K562 (cell line): ENCODE measurements around the gene INHBE. TPM values are rescaled to one million over a fixed set of nuclear protein-coding genes. Genes with fewer than 3 reads are reported as not detected.

ENCODE experiments used
- ATAC-seq: fragments of 200-7000 bp; cut with Tn5 transposase; 3 replicates; pipeline ENCODE4 v1.9.1; 2020; ENCODE audit warnings: moderate library complexity
- BruUV-seq: library from RNA; stranded (reverse); fragments of 400-500 nt; replicated peaks from 2 replicates; lab custom pipeline; 2021; lab: Mats Ljungman, UMichigan
- CTCF ChIA-PET: fragments of 300-600 bp; formaldehyde crosslinking; extraction: SDS; loops from one replicate; lab custom pipeline; 2021; ENCODE audit warnings: low intra/inter-chr PET ratio; lab: Yijun Ruan, JAX
- POLR2A ChIA-PET: fragments of 300-600, 350-650 bp; sonication (Branson Sonifier 250); formaldehyde crosslinking; extraction: SDS; loops from one replicate; lab custom pipeline; 2021; ENCODE audit warnings: antibody characterized with exemption, inconsistent platforms; lab: Yijun Ruan, JAX
- DNase-seq, 4 experiments: peaks; one replicate each; pipeline versions ENCODE4 v3.0.0 to v3.0.0-alpha.2; 2011 to 2018; ENCODE audit warnings: low spot score in 3 of 4, mixed read lengths in 3 of 4; ENCODE audit errors: extremely low read depth in 1 of 4
- FAIRE-seq: peaks from 2 replicates; lab custom pipeline; 2011; peaks lifted over from hg19 to GRCh38; lab: Jason Lieb, UNC
- H2AFZ ChIP-seq: 2 replicates; pipeline ENCODE4 v1.6.0; 2011; ENCODE audit warnings: low read depth, low read length, control low read depth, inconsistent platforms
- H3K27ac ChIP-seq: fragments of 200-600 bp; 3 replicates; pipeline ENCODE4 v1.8.0; 2011; ENCODE audit warnings: low read depth, mild to moderate bottlenecking, control low read depth, inconsistent platforms, low read length, moderate library complexity, mixed read lengths; ENCODE audit errors: extremely low read depth
- H3K27me3 ChIP-seq, 2 experiments: fragments of 300-600 bp in 1 of 2; 2 replicates in 1 of 2; 3 replicates in 1 of 2; pipeline versions ENCODE4 v1.6.0 to v1.8.0; 2011; ENCODE audit warnings: inconsistent platforms in 2 of 2, low read length in 2 of 2, mild to moderate bottlenecking in 1 of 2, mixed read lengths in 1 of 2, moderate library complexity in 1 of 2; ENCODE audit not compliant: control insufficient read depth in 2 of 2, insufficient read depth in 2 of 2
- H3K36me3 ChIP-seq: fragments of 300-600 bp; 3 replicates; pipeline ENCODE4 v1.8.0; 2011; ENCODE audit warnings: mild to moderate bottlenecking, low read length, inconsistent platforms; ENCODE audit not compliant: control insufficient read depth, insufficient read depth
- H3K4me1 ChIP-seq, 2 experiments: fragments of 200-600 bp in 1 of 2; replicated peaks in 1 of 2; 2 replicates in 1 of 2; 3 replicates in 1 of 2; pipeline versions ENCODE4 v1.5.1 to v1.8.0; 2011; ENCODE audit warnings: inconsistent platforms in 2 of 2, low read length in 2 of 2, mild to moderate bottlenecking in 1 of 2, mixed read lengths in 1 of 2, moderate library complexity in 1 of 2; ENCODE audit not compliant: control insufficient read depth in 2 of 2, insufficient read depth in 2 of 2
- H3K4me2 ChIP-seq: 2 replicates; pipeline ENCODE4 v1.6.1; 2011; ENCODE audit warnings: low read length, control low read depth, inconsistent platforms, mixed read lengths; ENCODE audit not compliant: insufficient read depth
- H3K4me3 ChIP-seq: fragments of 200-600 bp; sonication (generic), shearing (Covaris generic); 2 replicates; pipeline ENCODE4 v1.5.1; 2016; ENCODE audit warnings: control low read depth, inconsistent platforms
- H3K79me2 ChIP-seq: fragments of 200-600 bp; 3 replicates; pipeline ENCODE4 v1.8.0; 2011; ENCODE audit warnings: low read length, inconsistent platforms; ENCODE audit not compliant: control insufficient read depth, insufficient read depth
- H3K9ac ChIP-seq, 2 experiments: 2 replicates each; pipeline versions ENCODE4 v1.6.0 to v1.6.1; 2011; ENCODE audit warnings: low read depth in 2 of 2, low read length in 2 of 2, control low read depth in 1 of 2, inconsistent platforms in 1 of 2, mild to moderate bottlenecking in 1 of 2, mixed read lengths in 1 of 2; ENCODE audit not compliant: insufficient read depth in 1 of 2
- H3K9me1 ChIP-seq: one replicate; pipeline ENCODE4 v1.6.0; 2011; ENCODE audit warnings: inconsistent platforms, mild to moderate bottlenecking, low read length, moderate library complexity; ENCODE audit not compliant: control insufficient read depth, insufficient read depth
- H3K9me3 ChIP-seq: replicated peaks from 2 replicates; pipeline ENCODE4 v1.5.1; 2011; ENCODE audit warnings: low read depth, low read length, inconsistent platforms; ENCODE audit not compliant: control insufficient read depth, insufficient read depth
- H4K20me1 ChIP-seq: replicated peaks from 2 replicates; pipeline ENCODE4 v1.6.1; 2011; ENCODE audit warnings: low read length, inconsistent platforms, mixed read lengths; ENCODE audit not compliant: control insufficient read depth, insufficient read depth
- ARID1B ChIP-seq: fragments of 450-650 bp; IDR thresholded peaks from 2 replicates; pipeline ENCODE4 v1.6.1; 2016; ENCODE audit warnings: antibody characterized with exemption, mild to moderate bottlenecking, inconsistent platforms
- BDP1 ChIP-seq: IDR thresholded peaks from 3 replicates; pipeline ENCODE4 v1.6.1; 2011; ENCODE audit not compliant: insufficient read length, insufficient read depth
- CBFA2T3 ChIP-seq: fragments of 450-650 bp; IDR thresholded peaks from 2 replicates; pipeline ENCODE4 v1.6.1; 2017
- GABPA ChIP-seq: fragments of 200-800 bp; sonication (Bioruptor generic); conservative IDR thresholded peaks from 2 replicates; pipeline ENCODE4 v1.6.1; 2016; ENCODE audit warnings: low read depth, missing genetic modification characterization, missing compliant biosample characterization
- KDM1A ChIP-seq, 2 experiments: fragments of 450-650 bp; IDR thresholded peaks; 2 replicates each; pipeline ENCODE4 v1.6.1; 2016; ENCODE audit warnings: mild to moderate bottlenecking in 2 of 2
- L3MBTL2 ChIP-seq: fragments of 450-650 bp; IDR thresholded peaks from 2 replicates; pipeline ENCODE4 v1.6.1; 2016; ENCODE audit warnings: mild to moderate bottlenecking, moderate library complexity
- MTA2 ChIP-seq: fragments of 450-650 bp; IDR thresholded peaks from 2 replicates; pipeline ENCODE4 v1.6.1; 2016; ENCODE audit warnings: low read depth
- MTA3 ChIP-seq: fragments of 450-650 bp; formaldehyde crosslinking; IDR thresholded peaks from 2 replicates; pipeline ENCODE4 v1.6.1; 2017; ENCODE audit warnings: mild to moderate bottlenecking, borderline replicate concordance
- SOX6 ChIP-seq: fragments of 450-650 bp; IDR thresholded peaks from 2 replicates; pipeline ENCODE4 v1.6.1; 2014; ENCODE audit warnings: mild to moderate bottlenecking
- TAL1 ChIP-seq: fragments of 450-650 bp; IDR thresholded peaks from 2 replicates; pipeline ENCODE4 v1.6.1; 2016; ENCODE audit warnings: mild to moderate bottlenecking
- ZC3H8 ChIP-seq: fragments of 450-650 bp; IDR thresholded peaks from 2 replicates; pipeline ENCODE4 v1.6.1; 2017
- ZNF121 ChIP-seq: sonication (generic); formaldehyde crosslinking; conservative IDR thresholded peaks from 2 replicates; pipeline ENCODE4 v1.8.0; 2022; ENCODE audit warnings: missing genetic modification reagents
- WGBS: fragments of 100-300 bp; shearing (Covaris generic); methylation state at CpG from one replicate; pipeline ENCODE4 v1.1.6; 2016; ENCODE audit warnings: low coverage, mixed read lengths; ENCODE audit not compliant: insufficient coverage; ENCODE audit errors: missing lambda C conversion rate; 5-methylcytosine and 5-hydroxymethylcytosine counted together
- in situ Hi-C: fragments of 300-500 bp; cut with MboI; formaldehyde crosslinking; loops from 4 replicates; pipeline ENCODE4 v1.15.0; 2018; ENCODE audit warnings: inconsistent platforms, mixed read lengths
- intact Hi-C: fragments of 100-400 bp; cut with micrococcal nuclease; formaldehyde crosslinking; loops from 2 replicates; pipeline ENCODE4 v1.14.2; 2022
- polyA plus RNA-seq, 8 experiments: library from polyadenylated mRNA; depleted of rRNA in 4 of 8; stranded (reverse) in 5 of 8; unstranded in 3 of 8; fragments of >200 nt; fragmentation: Nextera tagmentation in 2 of 8; fragmentation: Illumina TruSeq in 1 of 8; extraction: Ambion mirVana in 2 of 8; extraction: Trizol in 1 of 8; gene quantifications; 2 replicates each; pipeline versions ENCODE4 v1.2.1 to v1.2.3, GENCODE V29; 2011 to 2014; ENCODE audit warnings: inconsistent platforms in 1 of 8, missing spikeins in 1 of 8
- total RNA-seq, 7 experiments: library from RNA; depleted of rRNA in 6 of 7; stranded (reverse); fragments of >200 nt in 6 of 7; fragmentation: Illumina TruSeq in 2 of 7; extraction: Trizol in 2 of 7; gene quantifications; 2 replicates each; pipeline versions ENCODE4 v1.2.1 to v1.2.3, GENCODE V29; 2011 to 2021; ENCODE audit warnings: low replicate concordance in 1 of 7
- TF ChIP-seq, protein P1 (sequence below): fragments of 450-650 bp; IDR thresholded peaks from 2 replicates; pipeline ENCODE4 v1.6.1; 2016; ENCODE audit warnings: mild to moderate bottlenecking, moderate library complexity

The INHBE gene
- total and polyA plus RNA-seq, 9 of the 15 experiments (the other 6 are each of a cell fraction or from before 2014, with no cell fraction given), result 0.94 to 9.9 (median 7.3) TPM

DNA sequence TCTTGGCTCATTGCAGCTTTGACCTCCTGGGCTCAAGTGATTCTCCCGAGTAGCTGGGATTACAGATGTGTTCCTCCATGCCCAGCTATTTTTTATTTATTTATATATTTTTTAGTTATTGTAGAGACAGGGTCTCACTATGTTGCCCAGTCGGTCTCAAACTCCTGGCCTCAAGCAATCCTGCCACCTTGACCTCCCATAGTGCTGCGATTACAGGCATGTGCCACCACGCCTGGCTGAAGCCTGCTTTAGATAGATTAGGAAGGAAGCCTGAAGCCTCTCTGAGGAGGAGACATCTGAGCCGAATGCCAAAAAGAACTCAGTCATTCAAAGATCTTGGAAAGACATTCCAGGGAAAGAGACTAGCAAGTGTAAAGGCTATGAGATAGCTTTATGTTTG is 10.4 kb upstream of the INHBE start:
- peak; percentile 48 for ATAC-seq
- H3K27me3 ChIP-seq, result no peaks in the 10 kb centered on the region
- CTCF ChIA-PET, result no interaction called here
- H3K9ac ChIP-seq, result no peak overlapping the region; a peak in 1 of 4 replicates
- H3K27ac ChIP-seq, result no peak overlapping the region
- H3K79me2 ChIP-seq, result no peaks in the 10 kb centered on the region
- H3K4me1 ChIP-seq, result peaks cover 0 to 6% of the 10 kb centered on the region in 2 experiments; a peak in 2 of 5 replicates
- POLR2A ChIA-PET, result interaction anchor here (0.9 to 2.1 kb wide), 4 partner anchors 9 to 14 kb away, joined by 3 to 6 read pairs (median 4); partner anchors contain the start of gene INHBE
- intact Hi-C loops (no loop called here), in situ Hi-C loops (no loop called here)
- DNase-seq, result no peak
- H3K4me2 ChIP-seq, result no peak overlapping the region
- BruUV-seq, result no TSS peak
- H2AFZ ChIP-seq, result no peak overlapping the region
- no peaks in the 10 kb centered on the region for H3K9me1 ChIP-seq
- no peak overlapping the region for H3K4me3 ChIP-seq
- no peaks in the 10 kb centered on the region for H3K36me3 ChIP-seq
- WGBS, result 15% methylated on average over 5 of the region's 5 CpGs
- H3K9me3 ChIP-seq, result 0 out of 2 replicates have a peak, but pooled peaks cover 3% of the 10 kb centered on the region
- H4K20me1 ChIP-seq, result no peaks in the 10 kb centered on the region
- FAIRE-seq, result peak; percentile 26
- TF ChIP-seq CBFA2T3 (peak; percentile 71), KDM1A (IDR thresholded peaks at IDR 0.05) (peak; percentile 47 to 50; a peak in 3 of 4 replicates), ARID1B (peak; percentile 45; the same call in 1 of the 2 replicates), MTA3 (no peak), MTA2 (peak; percentile 32; the same call in 1 of the 2 replicates), ZC3H8 (no peak), L3MBTL2 (peak; percentile 53), GABPA (tag) (no peak), SOX6 (no peak), ZNF121 (CRISPR knock-in tag) (peak; percentile 66), BDP1 (no peak), TAL1 (peak; percentile 50; the same call in 1 of the 2 replicates)
- TF ChIP-seq, protein P1, sequence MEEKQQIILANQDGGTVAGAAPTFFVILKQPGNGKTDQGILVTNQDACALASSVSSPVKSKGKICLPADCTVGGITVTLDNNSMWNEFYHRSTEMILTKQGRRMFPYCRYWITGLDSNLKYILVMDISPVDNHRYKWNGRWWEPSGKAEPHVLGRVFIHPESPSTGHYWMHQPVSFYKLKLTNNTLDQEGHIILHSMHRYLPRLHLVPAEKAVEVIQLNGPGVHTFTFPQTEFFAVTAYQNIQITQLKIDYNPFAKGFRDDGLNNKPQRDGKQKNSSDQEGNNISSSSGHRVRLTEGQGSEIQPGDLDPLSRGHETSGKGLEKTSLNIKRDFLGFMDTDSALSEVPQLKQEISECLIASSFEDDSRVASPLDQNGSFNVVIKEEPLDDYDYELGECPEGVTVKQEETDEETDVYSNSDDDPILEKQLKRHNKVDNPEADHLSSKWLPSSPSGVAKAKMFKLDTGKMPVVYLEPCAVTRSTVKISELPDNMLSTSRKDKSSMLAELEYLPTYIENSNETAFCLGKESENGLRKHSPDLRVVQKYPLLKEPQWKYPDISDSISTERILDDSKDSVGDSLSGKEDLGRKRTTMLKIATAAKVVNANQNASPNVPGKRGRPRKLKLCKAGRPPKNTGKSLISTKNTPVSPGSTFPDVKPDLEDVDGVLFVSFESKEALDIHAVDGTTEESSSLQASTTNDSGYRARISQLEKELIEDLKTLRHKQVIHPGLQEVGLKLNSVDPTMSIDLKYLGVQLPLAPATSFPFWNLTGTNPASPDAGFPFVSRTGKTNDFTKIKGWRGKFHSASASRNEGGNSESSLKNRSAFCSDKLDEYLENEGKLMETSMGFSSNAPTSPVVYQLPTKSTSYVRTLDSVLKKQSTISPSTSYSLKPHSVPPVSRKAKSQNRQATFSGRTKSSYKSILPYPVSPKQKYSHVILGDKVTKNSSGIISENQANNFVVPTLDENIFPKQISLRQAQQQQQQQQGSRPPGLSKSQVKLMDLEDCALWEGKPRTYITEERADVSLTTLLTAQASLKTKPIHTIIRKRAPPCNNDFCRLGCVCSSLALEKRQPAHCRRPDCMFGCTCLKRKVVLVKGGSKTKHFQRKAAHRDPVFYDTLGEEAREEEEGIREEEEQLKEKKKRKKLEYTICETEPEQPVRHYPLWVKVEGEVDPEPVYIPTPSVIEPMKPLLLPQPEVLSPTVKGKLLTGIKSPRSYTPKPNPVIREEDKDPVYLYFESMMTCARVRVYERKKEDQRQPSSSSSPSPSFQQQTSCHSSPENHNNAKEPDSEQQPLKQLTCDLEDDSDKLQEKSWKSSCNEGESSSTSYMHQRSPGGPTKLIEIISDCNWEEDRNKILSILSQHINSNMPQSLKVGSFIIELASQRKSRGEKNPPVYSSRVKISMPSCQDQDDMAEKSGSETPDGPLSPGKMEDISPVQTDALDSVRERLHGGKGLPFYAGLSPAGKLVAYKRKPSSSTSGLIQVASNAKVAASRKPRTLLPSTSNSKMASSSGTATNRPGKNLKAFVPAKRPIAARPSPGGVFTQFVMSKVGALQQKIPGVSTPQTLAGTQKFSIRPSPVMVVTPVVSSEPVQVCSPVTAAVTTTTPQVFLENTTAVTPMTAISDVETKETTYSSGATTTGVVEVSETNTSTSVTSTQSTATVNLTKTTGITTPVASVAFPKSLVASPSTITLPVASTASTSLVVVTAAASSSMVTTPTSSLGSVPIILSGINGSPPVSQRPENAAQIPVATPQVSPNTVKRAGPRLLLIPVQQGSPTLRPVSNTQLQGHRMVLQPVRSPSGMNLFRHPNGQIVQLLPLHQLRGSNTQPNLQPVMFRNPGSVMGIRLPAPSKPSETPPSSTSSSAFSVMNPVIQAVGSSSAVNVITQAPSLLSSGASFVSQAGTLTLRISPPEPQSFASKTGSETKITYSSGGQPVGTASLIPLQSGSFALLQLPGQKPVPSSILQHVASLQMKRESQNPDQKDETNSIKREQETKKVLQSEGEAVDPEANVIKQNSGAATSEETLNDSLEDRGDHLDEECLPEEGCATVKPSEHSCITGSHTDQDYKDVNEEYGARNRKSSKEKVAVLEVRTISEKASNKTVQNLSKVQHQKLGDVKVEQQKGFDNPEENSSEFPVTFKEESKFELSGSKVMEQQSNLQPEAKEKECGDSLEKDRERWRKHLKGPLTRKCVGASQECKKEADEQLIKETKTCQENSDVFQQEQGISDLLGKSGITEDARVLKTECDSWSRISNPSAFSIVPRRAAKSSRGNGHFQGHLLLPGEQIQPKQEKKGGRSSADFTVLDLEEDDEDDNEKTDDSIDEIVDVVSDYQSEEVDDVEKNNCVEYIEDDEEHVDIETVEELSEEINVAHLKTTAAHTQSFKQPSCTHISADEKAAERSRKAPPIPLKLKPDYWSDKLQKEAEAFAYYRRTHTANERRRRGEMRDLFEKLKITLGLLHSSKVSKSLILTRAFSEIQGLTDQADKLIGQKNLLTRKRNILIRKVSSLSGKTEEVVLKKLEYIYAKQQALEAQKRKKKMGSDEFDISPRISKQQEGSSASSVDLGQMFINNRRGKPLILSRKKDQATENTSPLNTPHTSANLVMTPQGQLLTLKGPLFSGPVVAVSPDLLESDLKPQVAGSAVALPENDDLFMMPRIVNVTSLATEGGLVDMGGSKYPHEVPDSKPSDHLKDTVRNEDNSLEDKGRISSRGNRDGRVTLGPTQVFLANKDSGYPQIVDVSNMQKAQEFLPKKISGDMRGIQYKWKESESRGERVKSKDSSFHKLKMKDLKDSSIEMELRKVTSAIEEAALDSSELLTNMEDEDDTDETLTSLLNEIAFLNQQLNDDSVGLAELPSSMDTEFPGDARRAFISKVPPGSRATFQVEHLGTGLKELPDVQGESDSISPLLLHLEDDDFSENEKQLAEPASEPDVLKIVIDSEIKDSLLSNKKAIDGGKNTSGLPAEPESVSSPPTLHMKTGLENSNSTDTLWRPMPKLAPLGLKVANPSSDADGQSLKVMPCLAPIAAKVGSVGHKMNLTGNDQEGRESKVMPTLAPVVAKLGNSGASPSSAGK, result peak; percentile 42; the same call in 1 of the 2 replicates
